HL-60 (cell line): ENCODE results near the gene ARFGEF2.

ENCODE experiments used
- POLR2AphosphoS5 ChIP-seq: IDR thresholded peaks from 2 replicates; pipeline ENCODE4 v1.6.1; 2012; ENCODE audit warnings: low read depth
- TF ChIP-seq, protein P1 (sequence below): IDR thresholded peaks from one replicate; pipeline ENCODE4 v1.5.1; 2011; ENCODE audit warnings: low read length, control low read depth, inconsistent platforms; ENCODE audit not compliant: insufficient read depth
- TF ChIP-seq, protein P2 (sequence below): IDR thresholded peaks from 2 replicates; pipeline ENCODE4 v1.6.1; 2012; ENCODE audit warnings: low read depth; ENCODE audit not compliant: insufficient replicate concordance

DNA sequence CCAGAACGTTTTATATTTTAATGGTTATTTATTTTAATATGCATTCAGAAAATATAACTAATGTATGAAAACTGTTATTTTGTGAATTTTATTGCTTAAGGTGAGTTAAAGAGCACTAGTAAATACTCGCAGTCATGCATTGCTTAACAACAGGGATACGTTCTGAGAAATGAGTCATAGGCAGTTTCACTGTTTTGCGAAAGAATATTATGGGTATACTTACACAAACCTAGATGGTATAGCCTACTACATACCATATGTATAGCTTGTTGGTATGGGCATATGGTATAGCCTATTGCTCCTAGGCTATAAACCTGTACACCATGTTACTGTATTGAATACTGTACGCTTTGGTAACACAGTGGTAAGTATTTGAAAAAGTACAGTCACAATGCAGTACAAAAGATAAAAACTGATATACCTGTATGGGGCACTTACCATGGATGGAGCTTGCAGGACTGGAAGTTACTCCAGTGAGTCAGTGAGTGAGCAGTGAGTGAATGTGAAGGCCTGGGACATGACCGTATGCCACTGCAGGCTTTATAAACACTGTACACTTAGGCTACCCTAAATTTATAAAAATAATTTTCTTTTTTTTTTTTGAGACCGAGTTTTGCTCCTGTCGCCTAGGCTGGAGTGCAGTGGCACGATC, 38.5 kb downstream of the ARFGEF2 start:
- TF ChIP-seq, protein P1, sequence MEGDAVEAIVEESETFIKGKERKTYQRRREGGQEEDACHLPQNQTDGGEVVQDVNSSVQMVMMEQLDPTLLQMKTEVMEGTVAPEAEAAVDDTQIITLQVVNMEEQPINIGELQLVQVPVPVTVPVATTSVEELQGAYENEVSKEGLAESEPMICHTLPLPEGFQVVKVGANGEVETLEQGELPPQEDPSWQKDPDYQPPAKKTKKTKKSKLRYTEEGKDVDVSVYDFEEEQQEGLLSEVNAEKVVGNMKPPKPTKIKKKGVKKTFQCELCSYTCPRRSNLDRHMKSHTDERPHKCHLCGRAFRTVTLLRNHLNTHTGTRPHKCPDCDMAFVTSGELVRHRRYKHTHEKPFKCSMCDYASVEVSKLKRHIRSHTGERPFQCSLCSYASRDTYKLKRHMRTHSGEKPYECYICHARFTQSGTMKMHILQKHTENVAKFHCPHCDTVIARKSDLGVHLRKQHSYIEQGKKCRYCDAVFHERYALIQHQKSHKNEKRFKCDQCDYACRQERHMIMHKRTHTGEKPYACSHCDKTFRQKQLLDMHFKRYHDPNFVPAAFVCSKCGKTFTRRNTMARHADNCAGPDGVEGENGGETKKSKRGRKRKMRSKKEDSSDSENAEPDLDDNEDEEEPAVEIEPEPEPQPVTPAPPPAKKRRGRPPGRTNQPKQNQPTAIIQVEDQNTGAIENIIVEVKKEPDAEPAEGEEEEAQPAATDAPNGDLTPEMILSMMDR = no peak
- no peak for TF ChIP-seq POLR2AphosphoS5
- TF ChIP-seq, protein P2, sequence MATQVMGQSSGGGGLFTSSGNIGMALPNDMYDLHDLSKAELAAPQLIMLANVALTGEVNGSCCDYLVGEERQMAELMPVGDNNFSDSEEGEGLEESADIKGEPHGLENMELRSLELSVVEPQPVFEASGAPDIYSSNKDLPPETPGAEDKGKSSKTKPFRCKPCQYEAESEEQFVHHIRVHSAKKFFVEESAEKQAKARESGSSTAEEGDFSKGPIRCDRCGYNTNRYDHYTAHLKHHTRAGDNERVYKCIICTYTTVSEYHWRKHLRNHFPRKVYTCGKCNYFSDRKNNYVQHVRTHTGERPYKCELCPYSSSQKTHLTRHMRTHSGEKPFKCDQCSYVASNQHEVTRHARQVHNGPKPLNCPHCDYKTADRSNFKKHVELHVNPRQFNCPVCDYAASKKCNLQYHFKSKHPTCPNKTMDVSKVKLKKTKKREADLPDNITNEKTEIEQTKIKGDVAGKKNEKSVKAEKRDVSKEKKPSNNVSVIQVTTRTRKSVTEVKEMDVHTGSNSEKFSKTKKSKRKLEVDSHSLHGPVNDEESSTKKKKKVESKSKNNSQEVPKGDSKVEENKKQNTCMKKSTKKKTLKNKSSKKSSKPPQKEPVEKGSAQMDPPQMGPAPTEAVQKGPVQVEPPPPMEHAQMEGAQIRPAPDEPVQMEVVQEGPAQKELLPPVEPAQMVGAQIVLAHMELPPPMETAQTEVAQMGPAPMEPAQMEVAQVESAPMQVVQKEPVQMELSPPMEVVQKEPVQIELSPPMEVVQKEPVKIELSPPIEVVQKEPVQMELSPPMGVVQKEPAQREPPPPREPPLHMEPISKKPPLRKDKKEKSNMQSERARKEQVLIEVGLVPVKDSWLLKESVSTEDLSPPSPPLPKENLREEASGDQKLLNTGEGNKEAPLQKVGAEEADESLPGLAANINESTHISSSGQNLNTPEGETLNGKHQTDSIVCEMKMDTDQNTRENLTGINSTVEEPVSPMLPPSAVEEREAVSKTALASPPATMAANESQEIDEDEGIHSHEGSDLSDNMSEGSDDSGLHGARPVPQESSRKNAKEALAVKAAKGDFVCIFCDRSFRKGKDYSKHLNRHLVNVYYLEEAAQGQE = no peak
